Subcutaneous preadipocyte (primary cell): Measurements from ENCODE around the gene PLIN5. TPM values are rescaled to one million over a fixed set of nuclear protein-coding genes. Genes with fewer than 3 reads are reported as not detected.

Experiments
- total RNA-seq: library from RNA; depleted of rRNA; stranded (reverse); fragments of >200 nt; gene quantifications from 2 replicates; pipeline ENCODE4 v1.2.3, GENCODE V29; 2012

Gene PLIN5
- total RNA-seq, result under 0.01 TPM in 1 of 2 replicates, not detected in the other

DNA sequence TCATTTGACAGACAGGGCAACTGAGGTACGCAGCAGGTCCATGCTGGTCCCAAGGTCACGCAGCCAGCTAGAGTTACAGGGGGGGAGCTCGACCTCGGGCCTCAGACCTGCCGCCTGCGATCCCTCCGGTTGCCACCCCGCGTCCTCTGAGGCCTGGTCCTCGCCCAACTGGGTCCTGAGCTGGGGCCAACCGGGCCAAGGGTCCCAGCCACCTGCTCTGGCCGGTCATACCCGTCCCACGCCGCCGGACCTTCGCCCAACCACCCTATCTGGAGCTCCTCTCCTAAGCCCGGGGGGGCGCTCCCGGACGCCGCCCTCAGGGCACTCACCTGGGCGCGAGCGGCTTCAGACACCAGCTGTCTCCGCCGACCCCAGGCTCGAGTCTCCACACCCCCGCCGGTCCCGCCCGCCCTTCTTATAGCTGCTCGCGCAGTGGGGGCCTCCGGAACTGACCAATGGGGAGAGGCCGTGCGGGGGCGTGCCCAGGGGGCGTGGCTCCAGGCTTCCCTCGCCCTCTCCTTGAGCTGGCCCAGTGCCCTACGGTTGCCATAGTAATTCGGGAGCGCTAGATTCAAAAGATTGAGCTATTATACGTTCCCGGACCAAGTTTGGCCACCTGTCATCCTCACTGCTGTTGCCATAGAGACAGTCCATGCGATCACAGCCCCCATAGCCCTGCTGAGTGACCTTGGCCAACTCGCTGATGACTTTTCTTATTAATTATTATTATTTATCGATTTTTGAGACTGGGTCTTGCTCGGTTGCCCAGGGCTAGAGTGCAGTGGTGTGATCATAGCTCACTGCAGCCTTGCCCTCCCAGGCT lies at the start of gene PLIN5:
Gene PLIN5 (minus strand): TSS at position 389 of the 823 bp plus-strand sequence. CDS start 1,150 bp downstream, outside the sequence.

DNA sequence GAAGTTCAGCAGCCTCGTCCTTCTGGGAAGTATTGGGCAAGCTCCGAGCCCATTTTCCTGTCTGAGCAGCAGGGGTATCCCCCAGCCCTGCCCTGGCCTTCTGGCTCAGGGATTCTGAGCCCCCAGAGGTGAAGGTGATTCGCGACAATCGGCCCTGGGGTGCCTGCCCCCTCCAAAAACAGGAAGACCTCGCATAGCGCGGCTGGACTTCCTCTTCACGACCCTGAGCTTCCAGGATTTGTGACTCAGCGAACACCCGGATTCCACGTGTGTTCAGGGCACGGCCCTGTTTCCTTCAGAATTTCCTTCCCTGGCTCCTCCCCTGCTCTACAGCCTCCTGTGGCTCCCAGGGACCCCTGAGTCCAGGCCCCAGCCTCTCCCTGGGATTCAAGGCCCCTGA lies 24.5 kb upstream of the PLIN5 start, which contains the start of gene SEMA6B:
Gene SEMA6B (minus strand): TSS at position 116 of the 400 bp plus-strand sequence. CDS start 1,227 bp downstream, outside the sequence.

DNA sequence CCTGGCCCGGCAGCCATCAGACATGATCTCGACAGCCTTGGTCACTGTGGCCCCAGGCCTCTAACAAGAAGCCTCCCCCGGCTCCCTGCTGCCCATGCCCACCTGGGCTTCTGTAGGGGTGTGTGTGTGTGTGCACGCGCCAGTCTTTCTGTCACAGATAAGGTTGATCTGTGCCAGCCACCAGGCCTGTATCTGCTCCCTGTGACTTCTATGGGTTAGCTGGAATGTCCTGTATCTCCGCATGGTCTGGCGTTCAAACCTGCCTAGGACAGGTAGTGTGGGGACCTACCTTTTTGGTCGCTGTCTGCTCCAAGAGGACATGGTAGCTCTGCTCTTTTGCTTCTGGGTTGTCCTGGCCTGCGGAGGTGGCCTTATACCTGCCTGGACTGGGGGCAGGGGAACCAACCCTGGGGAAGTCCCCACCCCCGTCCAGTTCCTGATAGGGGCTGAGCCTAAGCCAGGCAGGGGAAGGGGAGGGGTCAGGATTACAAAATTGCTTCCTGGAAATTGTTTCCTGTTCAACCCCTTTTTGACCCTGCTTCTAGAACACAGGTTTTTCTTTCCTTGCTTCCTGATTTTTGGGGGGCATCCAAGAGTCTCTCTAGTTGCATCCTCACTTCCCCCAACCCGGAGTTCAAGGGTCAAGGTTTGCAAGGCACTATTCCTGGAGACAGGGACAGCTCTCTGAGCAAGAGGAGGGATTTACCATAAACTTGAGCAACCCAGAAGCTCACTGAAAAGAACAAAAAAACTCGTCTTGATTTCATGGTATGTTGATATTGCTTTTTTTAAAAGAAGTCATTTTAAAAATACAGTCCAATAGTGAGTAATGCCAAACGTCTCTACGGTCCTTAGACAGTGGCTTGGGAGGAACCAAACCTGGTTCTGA lies 4.9 kb upstream of the PLIN5 start, which contains the start of gene LRG1:
Gene LRG1 (minus strand): TSS at position 344 of the 889 bp plus-strand sequence. CDS start 23 bp downstream, at position 321.

DNA sequence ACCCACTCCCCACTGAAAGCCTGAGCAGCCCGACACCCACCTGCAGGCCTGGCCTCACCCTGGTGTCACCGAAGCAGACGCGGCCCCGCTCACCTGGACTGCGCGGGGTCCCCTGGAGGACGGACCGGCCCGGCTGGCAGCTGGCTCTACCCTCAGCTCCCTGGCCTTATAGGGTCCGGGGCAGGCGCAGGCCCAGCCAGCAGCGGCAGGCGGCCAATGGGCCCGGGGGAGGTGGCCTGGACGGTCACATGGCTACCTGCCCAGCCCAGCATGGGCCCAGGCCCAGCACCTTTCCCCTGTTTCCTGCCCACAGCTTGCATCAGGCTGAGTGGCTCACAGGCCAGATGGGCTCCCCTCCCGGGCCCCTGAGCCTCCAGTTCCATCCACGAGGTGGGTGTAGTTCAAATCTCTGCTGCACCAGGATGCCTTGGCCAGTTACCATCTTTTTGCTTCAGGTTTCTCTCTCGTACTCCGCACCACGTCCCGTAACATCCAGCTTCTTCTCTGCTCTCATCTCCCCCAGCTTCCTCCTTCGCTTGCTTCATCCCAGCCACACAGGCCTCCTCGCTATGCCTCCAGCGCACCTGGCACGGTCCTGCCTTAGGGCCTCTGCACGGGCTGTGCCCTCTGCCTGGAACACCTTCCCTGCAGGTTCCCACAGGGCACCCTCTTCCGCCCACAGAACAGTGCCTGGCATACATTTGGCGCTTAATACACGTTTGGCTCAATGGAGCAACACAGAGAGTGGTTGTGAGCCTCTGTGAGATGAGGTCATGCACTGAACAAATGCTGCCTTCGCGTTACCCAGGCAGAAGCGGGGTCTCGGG lies 16.5 kb downstream of the PLIN5 start, which contains the start of gene PLIN4:
Gene PLIN4 (minus strand): TSS at position 142 of the 827 bp plus-strand sequence. CDS start 214 bp downstream, outside the sequence.

Other genes starting within 250 kb of the PLIN5 start
- gene TMIGD2, start 232.8 kb downstream of the PLIN5 start, total RNA-seq, result not detected in 2 replicates
- gene FSD1, start 230.6 kb downstream of the PLIN5 start, total RNA-seq, result 2.6 and 5.3 TPM in 2 replicates
- gene STAP2, start 196.4 kb downstream of the PLIN5 start, total RNA-seq, result 2.9 and 4.1 TPM in 2 replicates
- 6.3 and 6.6 TPM in 2 replicates for gene MPND, start 191.7 kb downstream of the PLIN5 start, total RNA-seq
- 111 and 126 TPM in 2 replicates for gene SH3GL1, start 134.7 kb downstream of the PLIN5 start, total RNA-seq
- 11.8 and 29.9 TPM in 2 replicates for gene CHAF1A, start 132.6 kb downstream of the PLIN5 start, total RNA-seq
- gene UBXN6, start 77.4 kb downstream of the PLIN5 start, total RNA-seq, result 98.1 and 113 TPM in 2 replicates
- gene HDGFL2, start 62.9 kb downstream of the PLIN5 start, total RNA-seq, result 53.6 and 56.5 TPM in 2 replicates
- gene PLIN4, start 16.7 kb downstream of the PLIN5 start, total RNA-seq, result 2.6 and 4.7 TPM in 2 replicates
- gene LRG1, start 4.8 kb upstream of the PLIN5 start, total RNA-seq, result under 0.01 TPM in 1 of 2 replicates, not detected in the other
- 0.37 TPM in 1 of 2 replicates, not detected in the other for gene SEMA6B, start 24.5 kb upstream of the PLIN5 start, total RNA-seq
- 1.8 and 3.9 TPM in 2 replicates for gene TNFAIP8L1, start 104.3 kb upstream of the PLIN5 start, total RNA-seq
- gene MYDGF, start 135.1 kb upstream of the PLIN5 start, total RNA-seq, result 160 and 191 TPM in 2 replicates
- 44.8 and 58.6 TPM in 2 replicates for gene DPP9, start 188.6 kb upstream of the PLIN5 start, total RNA-seq